GM23338 (cell line): Measurements from ENCODE around the gene SRP72.

ENCODE experiments used
- CREB1 ChIP-seq: fragments of 250-450 bp; sonication (Bioruptor Pico); IDR thresholded peaks from 2 replicates; pipeline ENCODE4 v1.5.0; 2020; ENCODE audit warnings: low read depth, mild to moderate bottlenecking, moderate library complexity
- EZH2 ChIP-seq: fragments of 200-600 bp; sonication (generic); IDR thresholded peaks from one replicate; pipeline ENCODE4 v1.8.0; 2017; ENCODE audit warnings: antibody characterized with exemption, mild to moderate bottlenecking, low read depth; ENCODE audit not compliant: unreplicated experiment
- EZH2phosphoT487 ChIP-seq: fragments of 200-600 bp; sonication (generic); IDR thresholded peaks from one replicate; pipeline ENCODE4 v1.8.1; 2018; ENCODE audit warnings: antibody characterized with exemption; ENCODE audit not compliant: unreplicated experiment
- JUNB ChIP-seq: IDR thresholded peaks from one replicate; pipeline ENCODE4 v1.6.1; 2016; ENCODE audit warnings: antibody characterized with exemption; ENCODE audit not compliant: unreplicated experiment
- NANOG ChIP-seq: IDR thresholded peaks from 2 replicates; pipeline ENCODE4 v1.6.1; 2016; ENCODE audit warnings: antibody characterized with exemption, borderline replicate concordance
- POLR2AphosphoS5 ChIP-seq: IDR thresholded peaks from 2 replicates; pipeline ENCODE4 v1.6.1; 2016; ENCODE audit warnings: antibody characterized with exemption, low read depth
- STAT1 ChIP-seq: IDR thresholded peaks from one replicate; pipeline ENCODE4 v1.6.1; 2016; ENCODE audit warnings: antibody characterized with exemption; ENCODE audit not compliant: unreplicated experiment
- ZNF331 ChIP-seq: fragments of 250-450 bp; sonication (Bioruptor Pico); IDR thresholded peaks from 2 replicates; pipeline ENCODE4 v1.5.0; 2020; ENCODE audit warnings: low read depth, mild to moderate bottlenecking, moderate library complexity
- TF ChIP-seq, protein P1 (sequence below), 2 experiments: fragments of 200-600 bp in 1 of 2; sonication (generic) in 1 of 2; conservative IDR thresholded peaks; 2 replicates each; pipeline versions ENCODE4 v1.5.1 to v1.6.1; 2016 to 2017; ENCODE audit warnings: antibody characterized with exemption in 2 of 2, low read depth in 2 of 2, mild to moderate bottlenecking in 2 of 2, moderate library complexity in 1 of 2
- TF ChIP-seq, protein P2 (sequence below): IDR thresholded peaks from 2 replicates; pipeline ENCODE4 v1.6.1; 2016; ENCODE audit warnings: antibody characterized with exemption

DNA sequence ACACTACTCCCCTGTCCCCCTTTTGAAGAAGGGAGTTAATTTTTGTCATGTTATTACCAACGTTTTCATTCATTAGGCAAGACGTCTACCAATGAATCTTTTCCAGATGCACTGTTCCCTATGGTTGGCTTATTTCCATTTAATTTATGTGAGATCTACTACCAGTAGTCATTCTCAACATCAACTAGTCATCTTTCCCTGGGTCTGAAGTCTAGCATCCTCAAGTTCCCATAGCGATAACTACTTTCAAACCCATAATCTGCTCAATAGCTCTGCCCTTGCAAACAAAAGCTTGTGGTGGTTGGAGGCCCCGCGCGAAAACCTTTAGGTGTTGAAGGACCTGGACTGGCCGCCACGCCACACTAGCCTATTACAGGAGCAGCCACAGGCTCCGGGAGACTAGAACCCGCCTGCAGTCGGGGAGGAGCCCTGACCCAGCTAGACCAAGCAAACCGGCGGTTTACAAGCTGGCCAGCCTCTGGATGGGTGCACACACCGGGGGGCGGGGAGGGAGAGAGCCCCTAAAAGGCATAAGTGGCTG is 32.7 kb upstream of the SRP72 start:
- no peak for TF ChIP-seq NANOG
- TF ChIP-seq ZNF331 (CRISPR knock-in tag), result no peak
- TF ChIP-seq, protein P1, sequence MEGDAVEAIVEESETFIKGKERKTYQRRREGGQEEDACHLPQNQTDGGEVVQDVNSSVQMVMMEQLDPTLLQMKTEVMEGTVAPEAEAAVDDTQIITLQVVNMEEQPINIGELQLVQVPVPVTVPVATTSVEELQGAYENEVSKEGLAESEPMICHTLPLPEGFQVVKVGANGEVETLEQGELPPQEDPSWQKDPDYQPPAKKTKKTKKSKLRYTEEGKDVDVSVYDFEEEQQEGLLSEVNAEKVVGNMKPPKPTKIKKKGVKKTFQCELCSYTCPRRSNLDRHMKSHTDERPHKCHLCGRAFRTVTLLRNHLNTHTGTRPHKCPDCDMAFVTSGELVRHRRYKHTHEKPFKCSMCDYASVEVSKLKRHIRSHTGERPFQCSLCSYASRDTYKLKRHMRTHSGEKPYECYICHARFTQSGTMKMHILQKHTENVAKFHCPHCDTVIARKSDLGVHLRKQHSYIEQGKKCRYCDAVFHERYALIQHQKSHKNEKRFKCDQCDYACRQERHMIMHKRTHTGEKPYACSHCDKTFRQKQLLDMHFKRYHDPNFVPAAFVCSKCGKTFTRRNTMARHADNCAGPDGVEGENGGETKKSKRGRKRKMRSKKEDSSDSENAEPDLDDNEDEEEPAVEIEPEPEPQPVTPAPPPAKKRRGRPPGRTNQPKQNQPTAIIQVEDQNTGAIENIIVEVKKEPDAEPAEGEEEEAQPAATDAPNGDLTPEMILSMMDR (conservative IDR thresholded peaks at IDR 0.05; ENCODE audit: low read depth in 2 of 2), result no peak
- no peak for TF ChIP-seq EZH2
- no peak for TF ChIP-seq POLR2AphosphoS5
- no peak for TF ChIP-seq JUNB
- no peak for TF ChIP-seq CREB1 (CRISPR knock-in tag)
- TF ChIP-seq, protein P2, sequence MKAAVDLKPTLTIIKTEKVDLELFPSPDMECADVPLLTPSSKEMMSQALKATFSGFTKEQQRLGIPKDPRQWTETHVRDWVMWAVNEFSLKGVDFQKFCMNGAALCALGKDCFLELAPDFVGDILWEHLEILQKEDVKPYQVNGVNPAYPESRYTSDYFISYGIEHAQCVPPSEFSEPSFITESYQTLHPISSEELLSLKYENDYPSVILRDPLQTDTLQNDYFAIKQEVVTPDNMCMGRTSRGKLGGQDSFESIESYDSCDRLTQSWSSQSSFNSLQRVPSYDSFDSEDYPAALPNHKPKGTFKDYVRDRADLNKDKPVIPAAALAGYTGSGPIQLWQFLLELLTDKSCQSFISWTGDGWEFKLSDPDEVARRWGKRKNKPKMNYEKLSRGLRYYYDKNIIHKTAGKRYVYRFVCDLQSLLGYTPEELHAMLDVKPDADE, result no peak
- no peak for TF ChIP-seq EZH2phosphoT487
- no peak for TF ChIP-seq STAT1
